ENCODE data around the gene XRCC1. TPM values are rescaled to one million over a fixed set of nuclear protein-coding genes. Genes with fewer than 3 reads are reported as not detected.
"Not testable (repeated sequence)": the region's sequence is repeated elsewhere in the genome, so short reads cannot be mapped to it uniquely, and the experiment has no call there.

Gene XRCC1
- total RNA-seq, 4 donors from 2014 or later = 18.6 to 30.6 (median 25.7) TPM

- Histone ChIP-seq H3K4me3 (no peak overlapping the region), H3K36me3 (peaks cover 0 to 91% (median 17%) of the 10 kb centered on the region in 3 donors), H3K4me1 (no peaks in the 10 kb centered on the region), H3K27ac (no peak overlapping the region), H3K9me3 (no peaks in the 10 kb centered on the region), H3K27me3 (no peaks in the 10 kb centered on the region)
- DNase-seq (ENCODE audit: low spot score in 2 of 2) = no peak
- 93 to 98% methylated on average over 3 to 4 of the region's 4 CpGs for WGBS, 2 donors
- TF ChIP-seq, protein P1, sequence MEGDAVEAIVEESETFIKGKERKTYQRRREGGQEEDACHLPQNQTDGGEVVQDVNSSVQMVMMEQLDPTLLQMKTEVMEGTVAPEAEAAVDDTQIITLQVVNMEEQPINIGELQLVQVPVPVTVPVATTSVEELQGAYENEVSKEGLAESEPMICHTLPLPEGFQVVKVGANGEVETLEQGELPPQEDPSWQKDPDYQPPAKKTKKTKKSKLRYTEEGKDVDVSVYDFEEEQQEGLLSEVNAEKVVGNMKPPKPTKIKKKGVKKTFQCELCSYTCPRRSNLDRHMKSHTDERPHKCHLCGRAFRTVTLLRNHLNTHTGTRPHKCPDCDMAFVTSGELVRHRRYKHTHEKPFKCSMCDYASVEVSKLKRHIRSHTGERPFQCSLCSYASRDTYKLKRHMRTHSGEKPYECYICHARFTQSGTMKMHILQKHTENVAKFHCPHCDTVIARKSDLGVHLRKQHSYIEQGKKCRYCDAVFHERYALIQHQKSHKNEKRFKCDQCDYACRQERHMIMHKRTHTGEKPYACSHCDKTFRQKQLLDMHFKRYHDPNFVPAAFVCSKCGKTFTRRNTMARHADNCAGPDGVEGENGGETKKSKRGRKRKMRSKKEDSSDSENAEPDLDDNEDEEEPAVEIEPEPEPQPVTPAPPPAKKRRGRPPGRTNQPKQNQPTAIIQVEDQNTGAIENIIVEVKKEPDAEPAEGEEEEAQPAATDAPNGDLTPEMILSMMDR (IDR thresholded peaks at IDR 0.05) = no peak
- TF ChIP-seq POLR2A (IDR thresholded peaks at IDR 0.05) = no peak
- TF ChIP-seq EP300 (IDR thresholded peaks at IDR 0.05) = no peak
Measured at GRCh38 chr19:43553656-43554055, 21.7 kb downstream of the XRCC1 start.

DNA sequence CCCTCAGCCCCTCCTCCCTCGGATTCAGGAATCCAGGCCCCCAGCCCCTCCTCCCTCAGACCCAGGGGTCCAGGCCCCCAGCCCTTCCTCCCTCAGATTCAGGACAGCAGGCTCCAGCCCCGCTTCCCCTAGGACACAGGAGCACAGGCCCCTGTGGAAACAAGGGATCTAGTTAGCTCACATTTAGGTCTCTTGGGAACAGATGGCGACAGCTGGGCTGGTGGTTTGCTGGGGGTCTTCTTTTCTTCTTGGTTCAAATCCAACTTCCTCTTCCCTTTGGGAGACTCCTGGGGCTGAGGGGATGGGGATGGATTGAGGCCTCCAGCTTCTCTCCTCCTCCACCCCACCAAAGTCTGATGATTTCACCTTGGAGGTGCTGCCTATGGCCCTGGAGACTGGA is 22.7 kb downstream of the XRCC1 start:
- TF ChIP-seq EP300 (IDR thresholded peaks at IDR 0.05) (no peak), POLR2A (IDR thresholded peaks at IDR 0.05) (no peak)
- TF ChIP-seq, protein P1 (IDR thresholded peaks at IDR 0.05) = no peak
- no peak overlapping the region for H3K27ac ChIP-seq
- peaks cover 0 to 87% (median 17%) of the 10 kb centered on the region in 3 donors for H3K36me3 ChIP-seq
- H3K27me3 ChIP-seq = no peaks in the 10 kb centered on the region
- H3K4me1 ChIP-seq = no peaks in the 10 kb centered on the region
- no peaks in the 10 kb centered on the region for H3K9me3 ChIP-seq
- no peak overlapping the region for H3K4me3 ChIP-seq
- DNase-seq (ENCODE audit: low spot score in 2 of 2) = no peak
- WGBS, 2 donors = 78% methylated on average over 3 of the region's 3 CpGs

DNA sequence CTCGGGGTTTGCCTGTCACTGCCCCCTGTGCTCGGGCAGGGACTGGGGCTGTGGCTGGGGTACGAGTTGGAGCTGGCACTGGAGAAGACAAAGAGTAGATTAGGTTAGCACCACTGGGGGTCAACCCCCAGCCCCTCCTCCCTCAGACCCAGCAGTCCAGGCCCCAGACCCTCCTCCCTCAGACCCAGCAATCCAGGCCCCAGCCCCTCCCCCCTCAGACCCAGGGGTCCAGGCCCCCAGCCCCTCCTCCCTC is 23.2 kb downstream of the XRCC1 start:
- no peaks in the 10 kb centered on the region for H3K9me3 ChIP-seq
- no peaks in the 10 kb centered on the region for H3K4me1 ChIP-seq
- H3K27ac ChIP-seq = no peak overlapping the region
- DNase-seq (ENCODE audit: low spot score in 2 of 2) = no peak
- WGBS, 2 donors = 76 to 85% methylated on average over 3 of the region's 3 CpGs
- H3K36me3 ChIP-seq = peaks cover 0 to 87% (median 17%) of the 10 kb centered on the region in 3 donors
- TF ChIP-seq, protein P1 (IDR thresholded peaks at IDR 0.05) = no peak
- no peak for TF ChIP-seq EP300 (IDR thresholded peaks at IDR 0.05)
- no peaks in the 10 kb centered on the region for H3K27me3 ChIP-seq
- no peak overlapping the region for H3K4me3 ChIP-seq

GRCh38 chr19:43551399-43552197 is 23.7 kb downstream of the XRCC1 start:
- Histone ChIP-seq H3K36me3 (peaks cover 0 to 89% (median 17%) of the 10 kb centered on the region in 3 donors), H3K4me1 (no peaks in the 10 kb centered on the region), H3K27me3 (no peaks in the 10 kb centered on the region), H3K27ac (no peak overlapping the region), H3K4me3 (no peak overlapping the region), H3K9me3 (no peaks in the 10 kb centered on the region)
- 86 to 91% methylated on average over 23 of the region's 23 CpGs for WGBS, 2 donors
- DNase-seq (ENCODE audit: low spot score in 2 of 2) = no peak
- TF ChIP-seq EP300 (IDR thresholded peaks at IDR 0.05) = no peak
- TF ChIP-seq, protein P1 (IDR thresholded peaks at IDR 0.05) = no peak
- TF ChIP-seq POLR2A (IDR thresholded peaks at IDR 0.05) = no peak

- WGBS, 2 donors = 76 to 87% methylated on average over 2 of the region's 2 CpGs
- Histone ChIP-seq H3K36me3 (peaks cover 0 to 89% (median 17%) of the 10 kb centered on the region in 3 donors), H3K4me1 (no peaks in the 10 kb centered on the region), H3K4me3 (no peak overlapping the region), H3K27ac (no peak overlapping the region), H3K27me3 (no peaks in the 10 kb centered on the region), H3K9me3 (no peaks in the 10 kb centered on the region)
- no peak for DNase-seq (ENCODE audit: low spot score in 2 of 2)
- no peak for TF ChIP-seq POLR2A (IDR thresholded peaks at IDR 0.05)
- TF ChIP-seq, protein P1 (IDR thresholded peaks at IDR 0.05) = no peak
- no peak for TF ChIP-seq EP300 (IDR thresholded peaks at IDR 0.05)
Measured at GRCh38 chr19:43548706-43549105, 26.6 kb downstream of the XRCC1 start.

GRCh38 chr19:43547926-43548325 is 27.4 kb downstream of the XRCC1 start:
- not testable (repeated sequence) for H3K4me3 ChIP-seq; H3K9me3 ChIP-seq; H3K27me3 ChIP-seq; DNase-seq (ENCODE audit: low spot score in 2 of 2); H3K4me1 ChIP-seq; H3K27ac ChIP-seq
- H3K36me3 ChIP-seq = peaks cover 0 to 89% (median 17%) of the 10 kb centered on the region in 3 donors
- 71 to 87% methylated on average over 4 to 7 of the region's 24 CpGs for whole genome bisulfite sequencing, 2 donors
